GM21717 (cell line): ENCODE data around the gene KIAA1191.

Source experiments
- ATAC-seq: cut with Tn5 transposase; IDR thresholded peaks from one replicate; pipeline ENCODE4 v1.9.1; 2021; ENCODE audit warnings: mild to moderate bottlenecking, moderate library complexity; ENCODE audit not compliant: unreplicated experiment

KIAA1191 gene

GRCh38 chr5:176389135-176390123, 27.9 kb upstream of the KIAA1191 start:
- peak; percentile 31 for ATAC-seq

- peak; percentile 86 for ATAC-seq
Measured at GRCh38 chr5:176388444-176389134, 27.0 kb upstream of the KIAA1191 start, which contains the start of the genes HIGD2A and NOP16. Gene HIGD2A, plus strand, starts transcription at chr5:176388751. Its CDS starts 69 bp downstream, at chr5:176388820. Gene NOP16, minus strand, starts transcription at chr5:176388598. Its CDS starts 59 bp downstream, at chr5:176388539.

- ATAC-seq: peak; percentile 4
Measured at GRCh38 chr5:176388003-176388443, 26.5 kb upstream of the KIAA1191 start.

GRCh38 chr5:176387384-176387925, 25.9 kb upstream of the KIAA1191 start:
- ATAC-seq: no peak

- ATAC-seq: no peak
Measured at GRCh38 chr5:176386491-176386890, 24.9 kb upstream of the KIAA1191 start.

- ATAC-seq: no peak
Measured at GRCh38 chr5:176384991-176385390, 23.4 kb upstream of the KIAA1191 start.

GRCh38 chr5:176384366-176384930, 22.9 kb upstream of the KIAA1191 start:
- no peak for ATAC-seq

- no peak for ATAC-seq
Measured at GRCh38 chr5:176383961-176384360, 22.4 kb upstream of the KIAA1191 start.

- no peak for ATAC-seq
Measured at GRCh38 chr5:176383248-176383905, 21.8 kb upstream of the KIAA1191 start.

- no peak for ATAC-seq
Measured at GRCh38 chr5:176382721-176383120, 21.2 kb upstream of the KIAA1191 start.

- no peak for ATAC-seq
Measured at GRCh38 chr5:176381979-176382378, 20.4 kb upstream of the KIAA1191 start.

- no peak for ATAC-seq
Measured at GRCh38 chr5:176381423-176381822, 19.9 kb upstream of the KIAA1191 start.

GRCh38 chr5:176379881-176380280, 18.3 kb upstream of the KIAA1191 start:
- ATAC-seq: no peak

- ATAC-seq: no peak
Measured at GRCh38 chr5:176373100-176373818, 11.7 kb upstream of the KIAA1191 start.

- ATAC-seq: no peak
Measured at GRCh38 chr5:176371621-176372539, 10.3 kb upstream of the KIAA1191 start.

GRCh38 chr5:176369934-176370711, 8.6 kb upstream of the KIAA1191 start:
- no peak for ATAC-seq

GRCh38 chr5:176368726-176369125, 7.2 kb upstream of the KIAA1191 start:
- ATAC-seq: no peak
